Kidney (tissue), 14 donors: Measurements from ENCODE around the gene CTDSP2. TPM values are rescaled to one million over a fixed set of nuclear protein-coding genes. Genes with fewer than 3 reads are reported as not detected.

ENCODE experiments used
- DNase-seq, 5 donors: peaks; one replicate each; pipeline ENCODE4 v3.0.0-alpha.2; 2013 to 2020
- FAIRE-seq: peaks from 2 replicates; lab custom pipeline; 2012; peaks lifted over from hg19 to GRCh38; lab: Jason Lieb, UNC
- H3K27ac ChIP-seq, 2 donors: one replicate each; pipeline ENCODE4 v1.7.0; 2013; ENCODE audit warnings: low read depth in 2 of 2, low read length in 2 of 2, inconsistent platforms in 1 of 2
- H3K27me3 ChIP-seq: one replicate; pipeline ENCODE4 v1.7.1; 2013; ENCODE audit warnings: low read length, inconsistent platforms; ENCODE audit not compliant: control insufficient read depth, insufficient read depth
- H3K36me3 ChIP-seq, 3 donors: one replicate each; pipeline versions ENCODE4 v1.7.0 to v1.7.1; 2013; ENCODE audit warnings: low read length in 3 of 3, control low read depth in 1 of 3, inconsistent platforms in 1 of 3; ENCODE audit not compliant: insufficient read depth in 3 of 3, control insufficient read depth in 2 of 3
- H3K4me1 ChIP-seq, 3 donors: one replicate each; pipeline versions ENCODE4 v1.7.0 to v1.7.1; 2013; ENCODE audit warnings: low read length in 3 of 3, inconsistent platforms in 1 of 3, low read depth in 1 of 3; ENCODE audit not compliant: control insufficient read depth in 2 of 3, insufficient read depth in 2 of 3
- H3K4me3 ChIP-seq, 3 donors: one replicate each; pipeline versions ENCODE4 v1.7.0 to v1.8.1; 2013; ENCODE audit warnings: low read length in 3 of 3, control low read depth in 1 of 3, inconsistent platforms in 1 of 3
- H3K9ac ChIP-seq, 3 donors: one replicate each; pipeline versions ENCODE4 v1.7.0 to v1.7.1; 2013; ENCODE audit warnings: low read length in 3 of 3, control low read depth in 1 of 3, inconsistent platforms in 1 of 3
- H3K9me3 ChIP-seq, 3 donors: one replicate each; pipeline versions ENCODE4 v1.7.0 to v1.7.1; 2013; ENCODE audit warnings: low read length in 3 of 3, control low read depth in 1 of 3, inconsistent platforms in 1 of 3; ENCODE audit not compliant: control insufficient read depth in 2 of 3, insufficient read depth in 1 of 3
- intact Hi-C: fragments of 100-400 bp; cut with DNase I; formaldehyde crosslinking; loops from one replicate; pipeline ENCODE4 v1.11.1; 2022
- polyA plus RNA-seq: library from polyadenylated mRNA; stranded (reverse); fragments of 350-450 nt; fragmentation: Illumina TruSeq; extraction: RNeasy Lipid Tissue Mini Kit (QIAGEN cat#74804); gene quantifications from one replicate; pipeline ENCODE4 v1.2.3, GENCODE V29; 2014; ENCODE audit warnings: low read depth, low replicate concordance; ENCODE audit not compliant: insufficient read depth
- total RNA-seq: library from RNA; stranded (reverse); fragmentation: NEBNext Ultra II Directional; extraction: Animal tissue kit (Norgen Biotek cat#: 25700); gene quantifications from one replicate; pipeline ENCODE4 v1.2.1, GENCODE V29; 2021
- TF ChIP-seq, protein P1 (sequence below): IDR thresholded peaks from 3 replicates; pipeline ENCODE4 v1.5.1; 2012; ENCODE audit warnings: mild to moderate bottlenecking, moderate library complexity, borderline replicate concordance; ENCODE audit not compliant: insufficient read depth; ENCODE audit errors: extremely low read depth
- donor health status: control.
- donor health status: control.
- donor health status: control.
- donor health status: control.
- donor health status: control.
- donor health status: DM: yes; HTN: yes; CAD: no.
- donor health status: Normal renal cell carcinoma (clear cell type).

Gene CTDSP2
- total and polyA plus RNA-seq, 2 donors from 2014 or later: 46.0 to 198 TPM

DNA sequence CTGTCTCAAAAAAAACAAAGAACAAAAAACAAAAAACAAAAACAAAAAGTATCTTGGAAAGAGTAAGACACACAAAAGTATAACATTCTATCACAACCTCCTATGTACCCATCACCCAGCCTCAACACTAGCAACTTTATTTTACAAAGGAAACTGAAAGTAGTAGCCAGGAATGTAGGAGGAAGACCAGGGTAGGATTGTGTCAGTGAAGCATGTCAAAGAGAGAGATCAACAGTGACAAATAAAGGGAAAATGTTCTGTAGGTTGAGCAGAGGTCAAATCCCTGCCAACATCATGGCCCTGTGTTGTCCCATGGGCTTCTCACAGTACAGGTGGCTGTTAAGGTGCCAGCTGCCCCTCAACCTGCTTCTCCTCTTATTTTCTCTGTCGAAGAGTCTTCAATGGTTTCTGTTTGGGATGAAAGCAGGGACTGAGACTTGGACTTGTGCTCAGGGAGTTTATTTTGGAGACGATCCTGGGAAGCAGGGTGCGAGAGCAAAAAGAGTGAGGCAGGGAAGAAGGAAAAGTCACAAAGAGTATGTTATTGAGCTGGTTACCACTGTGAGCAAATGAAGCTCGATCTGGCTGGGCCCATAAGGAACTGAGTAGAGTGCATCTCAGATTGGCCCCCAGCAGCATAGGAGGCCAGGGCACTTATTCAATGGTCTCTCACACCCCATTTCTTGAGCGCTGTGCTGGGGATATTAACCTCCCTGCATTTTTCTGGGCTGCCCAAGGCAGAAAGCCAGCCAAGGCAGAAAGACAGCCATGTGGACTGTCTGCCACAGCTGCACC is 29.4 kb upstream of the CTDSP2 start:
- no peak overlapping the region for H3K9ac ChIP-seq
- TF ChIP-seq, protein P1, sequence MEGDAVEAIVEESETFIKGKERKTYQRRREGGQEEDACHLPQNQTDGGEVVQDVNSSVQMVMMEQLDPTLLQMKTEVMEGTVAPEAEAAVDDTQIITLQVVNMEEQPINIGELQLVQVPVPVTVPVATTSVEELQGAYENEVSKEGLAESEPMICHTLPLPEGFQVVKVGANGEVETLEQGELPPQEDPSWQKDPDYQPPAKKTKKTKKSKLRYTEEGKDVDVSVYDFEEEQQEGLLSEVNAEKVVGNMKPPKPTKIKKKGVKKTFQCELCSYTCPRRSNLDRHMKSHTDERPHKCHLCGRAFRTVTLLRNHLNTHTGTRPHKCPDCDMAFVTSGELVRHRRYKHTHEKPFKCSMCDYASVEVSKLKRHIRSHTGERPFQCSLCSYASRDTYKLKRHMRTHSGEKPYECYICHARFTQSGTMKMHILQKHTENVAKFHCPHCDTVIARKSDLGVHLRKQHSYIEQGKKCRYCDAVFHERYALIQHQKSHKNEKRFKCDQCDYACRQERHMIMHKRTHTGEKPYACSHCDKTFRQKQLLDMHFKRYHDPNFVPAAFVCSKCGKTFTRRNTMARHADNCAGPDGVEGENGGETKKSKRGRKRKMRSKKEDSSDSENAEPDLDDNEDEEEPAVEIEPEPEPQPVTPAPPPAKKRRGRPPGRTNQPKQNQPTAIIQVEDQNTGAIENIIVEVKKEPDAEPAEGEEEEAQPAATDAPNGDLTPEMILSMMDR: no peak
- H3K27me3 ChIP-seq: no peaks in the 10 kb centered on the region
- peaks cover 0 to 7% (median 0%) of the 10 kb centered on the region in 3 donors for H3K4me1 ChIP-seq
- intact Hi-C loops: no loop called here
- H3K4me3 ChIP-seq: no peak overlapping the region
- H3K36me3 ChIP-seq: no peaks in the 10 kb centered on the region
- H3K9me3 ChIP-seq: no peaks in the 10 kb centered on the region
- no peak for FAIRE-seq
- H3K27ac ChIP-seq: no peak overlapping the region
- DNase-seq: no peak

DNA sequence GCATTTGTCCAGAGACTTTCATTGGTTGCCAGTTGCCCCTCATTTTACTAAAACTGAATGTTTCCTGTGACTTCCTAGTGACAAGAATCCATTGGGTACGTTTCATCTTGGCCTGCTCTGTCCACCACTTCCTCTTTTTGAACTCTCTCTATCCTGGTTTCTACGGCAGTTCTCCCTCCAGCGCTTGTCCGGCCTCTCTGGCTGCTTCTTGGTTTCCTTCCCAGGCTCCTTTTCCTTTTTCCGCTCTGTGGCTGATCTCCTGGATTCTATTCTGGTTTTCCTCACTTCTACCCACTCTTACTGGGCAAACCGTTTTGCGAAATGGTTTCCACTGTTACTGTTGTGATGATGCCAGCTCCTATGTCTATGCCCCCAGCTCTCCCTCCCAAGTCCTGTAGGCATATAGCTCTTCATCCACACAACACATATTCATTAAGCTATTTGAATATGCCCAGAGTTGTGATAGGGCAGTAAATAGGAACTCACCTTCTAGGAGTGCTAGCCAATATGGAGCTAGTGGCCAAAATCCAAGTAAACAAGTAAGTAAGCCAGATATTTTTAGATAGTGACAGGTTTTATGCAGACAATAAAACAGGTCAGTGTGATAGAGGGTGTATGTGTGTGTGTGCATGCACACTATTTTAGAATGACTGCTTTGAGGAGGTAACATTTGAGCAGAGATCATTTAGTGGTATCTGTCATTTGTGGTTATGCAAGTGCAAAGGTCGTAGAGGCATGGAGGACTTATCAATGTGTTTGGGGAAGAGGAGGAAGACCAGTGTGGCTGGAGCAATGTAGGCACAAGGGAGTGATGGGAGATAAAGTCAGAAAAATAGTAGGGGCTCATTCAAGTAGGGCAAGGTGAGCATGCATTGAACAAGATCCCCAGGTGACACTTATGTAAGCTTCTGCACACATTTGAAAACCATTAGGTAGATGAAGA is 27.9 kb upstream of the CTDSP2 start:
- Histone ChIP-seq H3K36me3 (no peaks in the 10 kb centered on the region), H3K27me3 (no peaks in the 10 kb centered on the region), H3K4me1 (peaks cover 0 to 7% (median 0%) of the 10 kb centered on the region in 3 donors), H3K9ac (no peak overlapping the region), H3K9me3 (no peaks in the 10 kb centered on the region), H3K4me3 (no peak overlapping the region), H3K27ac (peak overlapping the region in 1 of 2 donors; percentile 64)
- TF ChIP-seq, protein P1: no peak
- intact Hi-C loops: no loop called here
- DNase-seq (no peak), FAIRE-seq (no peak)

DNA sequence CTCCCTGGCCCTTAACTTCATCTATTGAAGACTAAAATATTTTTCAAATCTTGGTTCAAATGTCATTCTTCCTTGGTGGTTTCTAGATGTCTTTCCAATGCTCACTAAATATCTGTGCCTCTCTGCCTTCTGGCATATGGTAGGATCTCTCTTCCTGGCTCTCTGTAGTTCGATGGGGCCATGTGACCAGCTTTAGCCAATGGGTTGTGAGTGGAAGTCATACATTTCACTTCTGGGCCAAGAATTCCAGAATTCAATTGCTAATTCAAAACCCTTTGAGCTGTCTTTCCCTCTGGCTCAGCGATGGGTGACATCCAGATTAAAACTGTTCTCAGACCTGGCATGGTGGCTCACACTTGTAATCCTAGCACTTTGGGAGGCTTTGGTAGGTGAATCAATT is 25.8 kb upstream of the CTDSP2 start:
- Histone ChIP-seq H3K9ac (no peak overlapping the region), H3K36me3 (no peaks in the 10 kb centered on the region), H3K27ac (no peak overlapping the region), H3K4me3 (no peak overlapping the region), H3K9me3 (no peaks in the 10 kb centered on the region), H3K4me1 (peaks cover 0 to 7% (median 0%) of the 10 kb centered on the region in 3 donors), H3K27me3 (no peaks in the 10 kb centered on the region)
- FAIRE-seq (no peak), DNase-seq (no peak)
- intact Hi-C loops: no loop called here
- TF ChIP-seq, protein P1: no peak
